ENCODE measurements around the gene VWA8. TPM values are rescaled to one million over a fixed set of nuclear protein-coding genes. Genes with fewer than 3 reads are reported as not detected.

VWA8 gene
- total and polyA plus RNA-seq, 10 donors: 2.7 to 33.6 (median 18.3) TPM

GRCh38 chr13:41854758-41855157, 106.2 kb downstream of the VWA8 start:
- TF ChIP-seq, protein P1, sequence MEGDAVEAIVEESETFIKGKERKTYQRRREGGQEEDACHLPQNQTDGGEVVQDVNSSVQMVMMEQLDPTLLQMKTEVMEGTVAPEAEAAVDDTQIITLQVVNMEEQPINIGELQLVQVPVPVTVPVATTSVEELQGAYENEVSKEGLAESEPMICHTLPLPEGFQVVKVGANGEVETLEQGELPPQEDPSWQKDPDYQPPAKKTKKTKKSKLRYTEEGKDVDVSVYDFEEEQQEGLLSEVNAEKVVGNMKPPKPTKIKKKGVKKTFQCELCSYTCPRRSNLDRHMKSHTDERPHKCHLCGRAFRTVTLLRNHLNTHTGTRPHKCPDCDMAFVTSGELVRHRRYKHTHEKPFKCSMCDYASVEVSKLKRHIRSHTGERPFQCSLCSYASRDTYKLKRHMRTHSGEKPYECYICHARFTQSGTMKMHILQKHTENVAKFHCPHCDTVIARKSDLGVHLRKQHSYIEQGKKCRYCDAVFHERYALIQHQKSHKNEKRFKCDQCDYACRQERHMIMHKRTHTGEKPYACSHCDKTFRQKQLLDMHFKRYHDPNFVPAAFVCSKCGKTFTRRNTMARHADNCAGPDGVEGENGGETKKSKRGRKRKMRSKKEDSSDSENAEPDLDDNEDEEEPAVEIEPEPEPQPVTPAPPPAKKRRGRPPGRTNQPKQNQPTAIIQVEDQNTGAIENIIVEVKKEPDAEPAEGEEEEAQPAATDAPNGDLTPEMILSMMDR (IDR thresholded peaks at IDR 0.05 in 8 of 11, conservative IDR thresholded peaks at IDR 0.05 in 3 of 11): no peak
- TF ChIP-seq POLR2A (IDR thresholded peaks at IDR 0.05) (no peak), POLR2AphosphoS5 (IDR thresholded peaks at IDR 0.05) (no peak)
- Histone ChIP-seq H3K9me3 (no peaks in the 10 kb centered on the region), H3K4me3 (no peak overlapping the region), H3K27me3 (replicated peaks in 1 of 7) (no peaks in the 10 kb centered on the region), H3K4me1 (no peaks in the 10 kb centered on the region), H3K36me3 (peaks cover 0 to 36% (median 0%) of the 10 kb centered on the region in 6 donors), H3K27ac (no peak overlapping the region)
- WGBS, 5 donors: 91 to 100% (median 95%) methylated on average over 1 of the region's 1 CpG
- intact Hi-C loops (cut with DNase I; ENCODE audit: low total_unique reads): no loop called here
- DNase-seq: no peak

- peaks cover 0 to 14% (median 0%) of the 10 kb centered on the region in 6 donors for H3K36me3 ChIP-seq
- 82 to 93% (median 88%) methylated on average over 3 of the region's 3 CpGs for WGBS, 5 donors
- H3K27me3 ChIP-seq (replicated peaks in 1 of 7): no peaks in the 10 kb centered on the region
- H3K9me3 ChIP-seq: no peaks in the 10 kb centered on the region
- intact Hi-C loops (cut with DNase I; ENCODE audit: low total_unique reads): no loop called here
- TF ChIP-seq, protein P1 (IDR thresholded peaks at IDR 0.05 in 8 of 11, conservative IDR thresholded peaks at IDR 0.05 in 3 of 11): no peak
- TF ChIP-seq POLR2AphosphoS5 (IDR thresholded peaks at IDR 0.05): no peak
- TF ChIP-seq POLR2A (IDR thresholded peaks at IDR 0.05): no peak
- H3K4me1 ChIP-seq: no peaks in the 10 kb centered on the region
- H3K4me3 ChIP-seq: no peak overlapping the region
- no peak for DNase-seq
- no peak overlapping the region for H3K27ac ChIP-seq
These were observed 109.6 kb downstream of the VWA8 start for GRCh38 chr13:41851351-41851750.

DNA sequence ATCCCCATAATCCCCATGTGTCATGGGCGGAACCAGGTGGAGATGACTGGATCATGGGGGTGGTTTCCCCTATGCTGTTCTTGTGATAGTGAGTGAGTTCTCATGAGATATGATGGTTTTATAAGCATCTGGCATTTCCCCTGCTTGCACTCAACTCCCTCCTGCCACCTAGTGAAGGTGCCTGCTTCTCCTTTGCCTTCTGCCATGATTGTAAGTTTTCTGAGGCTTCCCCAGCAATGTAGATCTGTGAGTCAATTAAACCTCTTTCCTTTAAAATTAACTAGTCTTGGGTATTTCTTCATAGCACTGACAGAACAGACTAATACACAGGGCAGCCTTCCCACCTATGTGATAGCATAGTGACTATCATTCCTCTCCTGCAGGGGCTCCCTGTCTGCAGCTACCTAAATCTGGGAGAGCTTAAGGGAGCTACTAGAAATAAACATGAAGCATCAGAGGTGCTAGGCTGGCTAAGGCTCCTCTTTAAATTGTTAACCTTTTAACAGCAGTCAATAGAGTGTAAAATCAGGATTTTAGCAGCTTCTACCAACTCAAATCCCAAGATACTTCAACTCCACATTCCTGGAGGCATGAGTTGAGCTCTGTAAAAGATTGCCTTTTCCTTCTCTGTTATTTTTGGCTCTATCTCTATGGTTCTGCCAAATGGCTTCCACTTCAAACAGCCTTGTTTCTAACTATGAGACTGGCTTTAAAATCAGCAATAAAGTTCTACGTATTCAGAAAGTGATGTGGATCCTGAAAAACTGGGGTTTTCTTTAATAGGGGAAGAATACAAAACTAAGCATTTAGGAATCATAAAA, 112.3 kb downstream of the VWA8 start:
- 93 to 99% (median 95%) methylated on average over 2 of the region's 2 CpGs for WGBS, 5 donors
- Histone ChIP-seq H3K36me3 (peaks cover 0 to 4% (median 0%) of the 10 kb centered on the region in 6 donors), H3K27me3 (replicated peaks in 1 of 7) (no peaks in the 10 kb centered on the region), H3K9me3 (peaks cover 0 to 6% (median 0%) of the 10 kb centered on the region in 8 donors), H3K4me1 (no peaks in the 10 kb centered on the region), H3K27ac (no peak overlapping the region), H3K4me3 (no peak overlapping the region)
- intact Hi-C loops (cut with DNase I; ENCODE audit: low total_unique reads): no loop called here
- no peak for DNase-seq
- TF ChIP-seq POLR2A (IDR thresholded peaks at IDR 0.05): no peak
- TF ChIP-seq POLR2AphosphoS5 (IDR thresholded peaks at IDR 0.05): no peak
- TF ChIP-seq, protein P1 (IDR thresholded peaks at IDR 0.05 in 8 of 11, conservative IDR thresholded peaks at IDR 0.05 in 3 of 11): no peak

- 96 to 98% (median 96%) methylated on average over 3 of the region's 3 CpGs for WGBS, 5 donors
- intact Hi-C loops (cut with DNase I; ENCODE audit: low total_unique reads): no loop called here
These were observed 113.7 kb downstream of the VWA8 start for GRCh38 chr13:41847216-41847615.

More at GRCh38 chr13:41847216-41847615, 113.7 kb downstream of the VWA8 start:
- Histone ChIP-seq H3K27ac (no peak overlapping the region), H3K4me1 (peaks cover 0 to 1% (median 0%) of the 10 kb centered on the region in 6 donors), H3K9me3 (peaks cover 0 to 6% (median 0%) of the 10 kb centered on the region in 8 donors), H3K4me3 (no peak overlapping the region), H3K36me3 (no peaks in the 10 kb centered on the region), H3K27me3 (replicated peaks in 1 of 7) (no peaks in the 10 kb centered on the region)
- no peak for DNase-seq
- no peak for TF ChIP-seq POLR2AphosphoS5 (IDR thresholded peaks at IDR 0.05)
- no peak for TF ChIP-seq POLR2A (IDR thresholded peaks at IDR 0.05)
- TF ChIP-seq, protein P1 (IDR thresholded peaks at IDR 0.05 in 8 of 11, conservative IDR thresholded peaks at IDR 0.05 in 3 of 11): no peak
